Body of pancreas (tissue), 4 donors: ENCODE results near the gene ENTREP3. TPM values are rescaled to one million over a fixed set of nuclear protein-coding genes. Genes with fewer than 3 reads are reported as not detected.

Source experiments
- ATAC-seq: fragments of 150-250 bp; one replicate; pipeline ENCODE4 v1.9.1; 2016
- DNase-seq, 4 donors: peaks; one replicate each; pipeline ENCODE4 v3.0.0-alpha.2; 2019
- H3K27ac ChIP-seq, 4 donors: fragments of 200-600 bp; sonication (generic); 1 replicate in 3 of 4; 2 replicates in 1 of 4; pipeline versions ENCODE4 v1.5.1 to v1.6.1; 2016 to 2019; ENCODE audit warnings: mild to moderate bottlenecking in 1 of 4, mixed read lengths in 1 of 4, moderate library complexity in 1 of 4
- H3K27me3 ChIP-seq, 2 donors: fragments of 200-600 bp; sonication (generic); one replicate each; pipeline ENCODE4 v1.6.0; 2016; ENCODE audit warnings: mild to moderate bottlenecking in 1 of 2
- H3K36me3 ChIP-seq, 2 donors: fragments of 200-600 bp; sonication (generic); replicated peaks in 1 of 2; 2 replicates each; pipeline ENCODE4 v1.5.1; 2016; ENCODE audit warnings: low read depth in 2 of 2; ENCODE audit not compliant: insufficient read depth in 1 of 2
- H3K4me1 ChIP-seq: fragments of 200-600 bp; sonication (generic); one replicate; pipeline ENCODE4 v1.6.0; 2016
- H3K4me3 ChIP-seq, 2 donors: fragments of 200-600 bp; sonication (generic); 1 replicate in 1 of 2; 2 replicates in 1 of 2; pipeline ENCODE4 v1.5.1; 2016 to 2019
- H3K9me3 ChIP-seq, 3 donors: fragments of 200-600 bp; sonication (generic); 1 replicate in 2 of 3; 2 replicates in 1 of 3; pipeline ENCODE4 v1.5.1; 2016
- POLR2A ChIP-seq, 3 donors: fragments of 450-650 bp; IDR thresholded peaks; one replicate each; pipeline ENCODE4 v1.6.1; 2016; ENCODE audit warnings: antibody characterized with exemption in 3 of 3, mild to moderate bottlenecking in 2 of 3
- WGBS, 2 donors: methylation state at CpG; one replicate each; pipeline ENCODE4 v1.1.5; 2017; 5-methylcytosine and 5-hydroxymethylcytosine counted together
- intact Hi-C: fragments of 100-400 bp; cut with DNase I; formaldehyde crosslinking; loops from one replicate; pipeline ENCODE4 v1.15.1; 2023
- total RNA-seq, 2 donors: library from RNA; depleted of rRNA; stranded (reverse); fragments of >200 nt; gene quantifications; one replicate each; pipeline ENCODE4 v1.1.0, GENCODE V29; 2016
- TF ChIP-seq, protein P1 (sequence below), 7 experiments: fragments of 450-650 bp in 4 of 7; fragments of 200-600 bp in 3 of 7; sonication (generic) in 3 of 7; IDR thresholded peaks; one replicate each; pipeline ENCODE4 v1.5.1; 2016 to 2019; ENCODE audit warnings: antibody characterized with exemption in 7 of 7

The ENTREP3 gene
- total RNA-seq, 2 donors from 2014 or later: 6.2 to 12.2 TPM

DNA sequence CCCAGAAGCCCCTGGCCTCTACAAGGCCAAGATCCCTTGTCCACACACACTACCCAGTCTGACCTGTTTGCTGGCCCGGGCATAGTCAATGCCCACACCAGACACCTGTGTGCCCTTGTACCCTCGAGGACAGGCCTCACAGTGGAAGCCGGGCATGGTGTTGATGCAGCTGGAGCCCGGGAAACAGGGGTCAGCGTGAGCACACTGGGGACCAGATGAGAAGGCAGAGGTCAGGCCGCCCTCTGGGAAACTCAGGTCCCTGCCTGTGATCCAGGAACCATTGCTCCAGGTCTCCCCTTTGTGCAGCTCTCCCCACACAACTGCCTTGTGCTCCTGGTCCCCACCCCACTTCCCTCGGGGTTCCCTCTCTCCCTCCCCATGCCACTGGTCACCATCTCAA lies 53.1 kb downstream of the ENTREP3 start:
- intact Hi-C loops: no loop called here
- H3K36me3 ChIP-seq: no peaks in the 10 kb centered on the region
- no peak overlapping the region for H3K4me3 ChIP-seq
- H3K27ac ChIP-seq: no peak overlapping the region
- H3K4me1 ChIP-seq: peaks cover 18% of the 10 kb centered on the region
- TF ChIP-seq POLR2A (IDR thresholded peaks at IDR 0.05): no peak
- TF ChIP-seq, protein P1, sequence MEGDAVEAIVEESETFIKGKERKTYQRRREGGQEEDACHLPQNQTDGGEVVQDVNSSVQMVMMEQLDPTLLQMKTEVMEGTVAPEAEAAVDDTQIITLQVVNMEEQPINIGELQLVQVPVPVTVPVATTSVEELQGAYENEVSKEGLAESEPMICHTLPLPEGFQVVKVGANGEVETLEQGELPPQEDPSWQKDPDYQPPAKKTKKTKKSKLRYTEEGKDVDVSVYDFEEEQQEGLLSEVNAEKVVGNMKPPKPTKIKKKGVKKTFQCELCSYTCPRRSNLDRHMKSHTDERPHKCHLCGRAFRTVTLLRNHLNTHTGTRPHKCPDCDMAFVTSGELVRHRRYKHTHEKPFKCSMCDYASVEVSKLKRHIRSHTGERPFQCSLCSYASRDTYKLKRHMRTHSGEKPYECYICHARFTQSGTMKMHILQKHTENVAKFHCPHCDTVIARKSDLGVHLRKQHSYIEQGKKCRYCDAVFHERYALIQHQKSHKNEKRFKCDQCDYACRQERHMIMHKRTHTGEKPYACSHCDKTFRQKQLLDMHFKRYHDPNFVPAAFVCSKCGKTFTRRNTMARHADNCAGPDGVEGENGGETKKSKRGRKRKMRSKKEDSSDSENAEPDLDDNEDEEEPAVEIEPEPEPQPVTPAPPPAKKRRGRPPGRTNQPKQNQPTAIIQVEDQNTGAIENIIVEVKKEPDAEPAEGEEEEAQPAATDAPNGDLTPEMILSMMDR (IDR thresholded peaks at IDR 0.05): no peak
- no peaks in the 10 kb centered on the region for H3K9me3 ChIP-seq
- DNase-seq (no peak), ATAC-seq (no peak)
- WGBS, 2 donors: 92 to 97% methylated on average over 2 to 7 of the region's 7 CpGs
- H3K27me3 ChIP-seq: no peaks in the 10 kb centered on the region

DNA sequence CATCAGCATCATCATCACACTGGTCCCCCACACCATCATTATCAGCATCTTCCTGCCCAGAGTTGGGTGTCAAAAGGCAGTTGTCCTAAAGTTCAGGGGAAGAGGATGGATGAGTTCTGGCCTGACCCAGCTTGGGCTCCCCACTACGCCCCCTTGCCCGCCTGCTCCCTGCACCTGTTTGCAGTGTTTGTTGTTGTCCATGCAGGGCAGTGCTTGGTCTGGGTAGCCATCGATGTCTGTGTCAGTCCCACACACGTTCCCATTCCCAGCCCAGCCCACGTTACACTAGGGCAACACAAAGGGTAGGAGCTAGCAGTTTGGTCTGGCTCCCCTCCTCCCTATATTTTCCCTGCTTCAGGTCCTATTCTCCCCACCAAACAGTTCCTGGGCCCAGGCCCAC lies 54.4 kb downstream of the ENTREP3 start:
- intact Hi-C loops: no loop called here
- ATAC-seq: no peak
- H3K9me3 ChIP-seq: no peaks in the 10 kb centered on the region
- H3K36me3 ChIP-seq: no peaks in the 10 kb centered on the region
- no peak for TF ChIP-seq POLR2A (IDR thresholded peaks at IDR 0.05)
- TF ChIP-seq, protein P1 (IDR thresholded peaks at IDR 0.05): no peak
- peaks cover 25% of the 10 kb centered on the region for H3K4me1 ChIP-seq
- no peaks in the 10 kb centered on the region for H3K27me3 ChIP-seq
- H3K27ac ChIP-seq: no peak overlapping the region
- no peak overlapping the region for H3K4me3 ChIP-seq
- WGBS, 2 donors: 83 to 87% methylated on average over 5 of the region's 5 CpGs
- no peak for DNase-seq

DNA sequence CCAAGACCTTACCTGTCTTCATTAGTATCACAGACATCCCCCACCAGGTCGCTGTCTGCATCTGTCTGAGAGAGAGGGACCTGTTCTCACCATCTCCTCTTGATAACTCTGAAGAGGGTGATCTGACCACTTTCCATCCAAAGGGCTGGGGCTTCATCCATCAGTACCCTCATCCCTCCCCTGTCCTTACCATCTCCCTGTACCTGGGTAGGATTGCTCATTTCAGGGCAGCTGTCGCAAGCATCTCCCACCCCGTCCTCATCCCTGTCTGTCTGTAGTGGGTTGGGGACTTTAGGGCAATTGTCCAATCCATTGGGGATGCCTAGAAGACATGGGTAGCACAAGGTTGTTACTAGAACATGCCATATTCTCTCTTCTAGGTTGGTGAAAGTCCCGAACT lies 55.5 kb downstream of the ENTREP3 start:
- ATAC-seq (no peak), DNase-seq (no peak)
- TF ChIP-seq, protein P1 (IDR thresholded peaks at IDR 0.05): no peak
- no peak overlapping the region for H3K4me3 ChIP-seq
- H3K27me3 ChIP-seq: no peaks in the 10 kb centered on the region
- intact Hi-C loops: no loop called here
- WGBS, 2 donors: 91 to 95% methylated on average over 4 of the region's 4 CpGs
- H3K9me3 ChIP-seq: no peaks in the 10 kb centered on the region
- H3K4me1 ChIP-seq: peaks cover 32% of the 10 kb centered on the region
- no peak overlapping the region for H3K27ac ChIP-seq
- no peaks in the 10 kb centered on the region for H3K36me3 ChIP-seq

DNA sequence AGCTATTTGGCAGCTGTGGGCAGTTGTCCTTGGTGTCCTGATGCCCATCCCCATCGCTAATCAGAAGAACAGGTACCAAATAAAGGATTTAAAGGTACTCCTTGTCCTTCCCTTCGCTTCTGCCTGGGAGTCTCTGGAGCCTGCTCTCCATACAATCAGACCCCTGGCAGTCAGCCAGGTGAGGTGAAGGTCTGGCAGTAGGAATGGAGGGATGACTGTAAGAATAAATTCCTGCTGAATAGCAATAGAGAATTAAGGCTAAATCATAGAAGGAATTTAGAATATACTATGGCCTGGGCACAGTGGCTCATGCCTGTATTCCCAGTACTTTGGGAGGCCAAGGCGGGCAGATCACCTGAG lies 56.8 kb downstream of the ENTREP3 start:
- DNase-seq (peak in 1 of 4 donors; percentile 27), ATAC-seq (no peak)
- peaks cover 45% of the 10 kb centered on the region for H3K4me1 ChIP-seq
- H3K9me3 ChIP-seq: no peaks in the 10 kb centered on the region
- no peak overlapping the region for H3K27ac ChIP-seq
- WGBS, 2 donors: 94 to 96% methylated on average over 3 of the region's 3 CpGs
- H3K27me3 ChIP-seq: no peaks in the 10 kb centered on the region
- no peaks in the 10 kb centered on the region for H3K36me3 ChIP-seq
- intact Hi-C loops: no loop called here
- TF ChIP-seq, protein P1 (IDR thresholded peaks at IDR 0.05): no peak
- TF ChIP-seq POLR2A (IDR thresholded peaks at IDR 0.05): no peak
- no peak overlapping the region for H3K4me3 ChIP-seq

DNA sequence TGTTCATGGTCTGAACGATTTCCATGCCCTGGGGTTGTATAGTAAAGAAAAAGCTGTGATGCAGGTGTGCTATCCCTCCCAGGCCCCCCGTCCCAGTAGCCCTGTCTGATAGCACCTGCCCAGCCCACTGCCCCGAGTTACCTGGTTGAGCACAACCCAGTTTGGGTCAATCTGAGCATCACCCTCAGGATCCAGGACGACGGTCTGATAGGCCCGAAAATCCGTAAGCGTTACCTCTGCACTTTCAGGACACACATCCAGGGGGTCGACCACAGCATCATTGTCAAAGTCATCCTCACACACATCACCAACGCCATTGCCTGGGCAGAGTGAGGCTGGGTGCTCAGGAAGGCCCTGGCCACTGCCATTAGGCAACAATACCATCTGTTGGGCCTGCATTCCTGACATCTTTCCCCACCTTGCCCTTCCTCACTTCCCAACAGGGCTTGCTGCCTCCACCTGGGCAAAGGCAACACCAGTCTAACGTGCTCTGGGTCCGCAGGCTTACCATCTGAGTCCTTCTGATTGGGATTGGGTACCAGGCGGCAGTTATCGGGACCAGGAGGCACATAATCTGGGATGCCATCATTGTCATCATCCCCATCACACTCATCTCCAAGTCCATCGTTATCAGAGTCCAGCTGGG lies 57.3 kb downstream of the ENTREP3 start:
- no peak for ATAC-seq
- H3K36me3 ChIP-seq: no peaks in the 10 kb centered on the region

More for the DNA sequence above, 57.3 kb downstream of the ENTREP3 start:
- Histone ChIP-seq H3K4me1 (peaks cover 50% of the 10 kb centered on the region), H3K27me3 (no peaks in the 10 kb centered on the region), H3K4me3 (no peak overlapping the region), H3K27ac (peak overlapping the region; percentile 66 to 81 (median 74)), H3K9me3 (no peaks in the 10 kb centered on the region)
- DNase-seq: no peak
- WGBS, 2 donors: 88 to 95% methylated on average over 11 to 15 of the region's 15 CpGs
- TF ChIP-seq POLR2A (IDR thresholded peaks at IDR 0.05): no peak
- intact Hi-C loops: no loop called here

Other genes starting within 250 kb of the ENTREP3 start
- 1 to 10 TPM in 1 of 2 donors, under 1 TPM in 1; 0.33 to 1.8 TPM for gene DCST2, start 221.7 kb downstream of the ENTREP3 start, total RNA-seq
- not detected for gene DCST1, start 221.7 kb downstream of the ENTREP3 start, total RNA-seq
- gene ADAM15, start 204.2 kb downstream of the ENTREP3 start, total RNA-seq: 10 to 100 TPM; 37.2 to 48.5 TPM
- gene EFNA4, start 191.7 kb downstream of the ENTREP3 start, total RNA-seq: 1 to 10 TPM; 4.7 to 5.6 TPM
- gene EFNA3, start 176.6 kb downstream of the ENTREP3 start, total RNA-seq: 1 to 10 TPM in 1 of 2 donors, not detected in 1; 1.8 TPM
- gene EFNA1, start 127.6 kb downstream of the ENTREP3 start, total RNA-seq: 10 to 100 TPM; 10.5 to 20.2 TPM
- gene SLC50A1, start 119.6 kb downstream of the ENTREP3 start, total RNA-seq: 10 to 100 TPM; 13.7 to 25.7 TPM
- 100 to 1,000 TPM in 1 of 2 donors, 1 to 10 TPM in 1; 6.2 to 106 TPM for gene DPM3, start 115.0 kb downstream of the ENTREP3 start, total RNA-seq
- gene KRTCAP2, start 82.2 kb downstream of the ENTREP3 start, total RNA-seq: 10 to 100 TPM; 46.4 to 71.5 TPM
- gene TRIM46, start 81.6 kb downstream of the ENTREP3 start, total RNA-seq: under 1 TPM in 1 of 2 donors, not detected in 1; 0.26 TPM
- gene THBS3, start 47.6 kb downstream of the ENTREP3 start, total RNA-seq: 10 to 100 TPM; 15.0 to 21.1 TPM
- 10 to 100 TPM in 1 of 2 donors, 1 to 10 TPM in 1; 5.9 to 16.3 TPM for gene MTX1, start 46.8 kb downstream of the ENTREP3 start, total RNA-seq
- gene SCAMP3, start 6.9 kb upstream of the ENTREP3 start, total RNA-seq: 10 to 100 TPM; 36.8 to 38.9 TPM
- 10 to 100 TPM; 36.6 to 40.7 TPM for gene CLK2, start 18.0 kb upstream of the ENTREP3 start, total RNA-seq
- 1 to 10 TPM; 1.3 to 2.9 TPM for gene HCN3, start 22.0 kb upstream of the ENTREP3 start, total RNA-seq
- gene PKLR, start 46.0 kb upstream of the ENTREP3 start, total RNA-seq: not detected
- gene FDPS, start 53.4 kb upstream of the ENTREP3 start, total RNA-seq: 10 to 100 TPM; 59.7 to 94.3 TPM
- gene RUSC1, start 65.4 kb upstream of the ENTREP3 start, total RNA-seq: 10 to 100 TPM; 19.4 to 21.3 TPM